HG02678 (cell line): ENCODE data around the gene AP1B1.
"Not testable (repeated sequence)": the region's sequence is repeated elsewhere in the genome, so short reads cannot be mapped to it uniquely, and the experiment has no call there.

Experiments
- ATAC-seq: cut with Tn5 transposase; IDR thresholded peaks from one replicate; pipeline ENCODE4 v1.9.1; 2021; ENCODE audit warnings: mild to moderate bottlenecking, moderate library complexity; ENCODE audit not compliant: unreplicated experiment

The AP1B1 gene

GRCh38 chr22:29351891-29352290 is 36.5 kb downstream of the AP1B1 start:
- no peak for ATAC-seq

DNA sequence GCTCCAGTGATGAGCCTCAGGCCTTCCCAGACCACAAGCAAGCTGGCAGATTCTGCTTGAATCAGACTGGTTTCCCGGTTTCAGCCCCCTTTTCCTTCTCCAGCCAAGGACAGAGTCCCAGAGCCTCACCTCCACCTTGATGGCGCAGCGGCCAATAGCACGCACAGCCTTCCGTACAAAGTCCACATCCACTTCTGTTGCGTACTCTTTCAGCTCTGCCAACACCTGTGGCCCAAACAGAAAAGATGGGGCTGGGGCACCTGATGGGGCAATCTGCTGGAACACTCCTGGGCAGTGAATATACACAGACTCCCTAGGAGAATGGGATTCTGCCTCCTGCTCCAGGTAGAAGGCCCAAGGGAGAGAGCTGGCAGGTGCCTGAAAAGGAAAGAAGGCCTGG is 37.3 kb downstream of the AP1B1 start:
- no peak for ATAC-seq

GRCh38 chr22:29348956-29349355 is 39.4 kb downstream of the AP1B1 start:
- no peak for ATAC-seq

- ATAC-seq: no peak
Measured at GRCh38 chr22:29348041-29348440, 40.3 kb downstream of the AP1B1 start.

- no peak for ATAC-seq
Measured at GRCh38 chr22:29346659-29347058, 41.7 kb downstream of the AP1B1 start.

DNA sequence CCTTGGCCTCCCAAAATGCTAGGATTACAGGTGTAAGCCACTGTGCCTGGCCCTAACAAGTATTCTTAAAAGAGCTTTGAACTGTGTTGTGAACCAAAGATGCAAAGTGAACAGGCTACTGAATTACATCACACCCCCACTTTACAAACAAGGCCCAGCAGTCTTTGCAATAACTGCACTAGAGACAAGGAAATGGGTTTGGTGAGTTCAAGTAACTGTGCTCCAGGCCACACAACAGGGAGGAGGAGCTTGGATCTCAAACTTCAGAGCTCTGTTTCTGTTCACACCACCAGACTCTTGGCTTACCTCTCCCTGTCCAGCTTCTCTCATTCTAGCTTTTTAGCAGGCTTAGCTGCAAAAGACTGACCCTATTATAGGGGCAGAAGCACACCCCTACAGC is 42.4 kb downstream of the AP1B1 start:
- ATAC-seq: no peak

- not testable (repeated sequence) for ATAC-seq
Measured at GRCh38 chr22:29344889-29345288, 43.5 kb downstream of the AP1B1 start.

DNA sequence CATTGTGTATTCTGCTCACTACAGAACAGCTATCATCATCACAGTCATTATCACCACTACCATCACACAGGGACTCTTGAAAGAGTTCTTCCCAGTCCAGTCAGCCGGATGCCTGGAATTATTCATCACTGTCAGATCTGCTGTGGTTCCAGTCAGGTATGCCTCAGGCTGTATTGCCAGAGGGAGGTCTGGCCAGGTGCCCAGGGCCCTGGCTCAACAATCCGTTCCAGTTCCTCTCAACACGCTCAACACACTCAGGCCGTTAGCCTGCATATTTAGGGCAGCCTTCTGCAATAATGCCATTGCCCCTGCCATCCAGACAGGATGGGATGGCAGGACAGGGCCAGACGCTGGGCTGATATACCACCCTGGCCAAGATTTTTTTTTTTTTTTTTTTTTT is 44.2 kb downstream of the AP1B1 start:
- ATAC-seq: no peak

DNA sequence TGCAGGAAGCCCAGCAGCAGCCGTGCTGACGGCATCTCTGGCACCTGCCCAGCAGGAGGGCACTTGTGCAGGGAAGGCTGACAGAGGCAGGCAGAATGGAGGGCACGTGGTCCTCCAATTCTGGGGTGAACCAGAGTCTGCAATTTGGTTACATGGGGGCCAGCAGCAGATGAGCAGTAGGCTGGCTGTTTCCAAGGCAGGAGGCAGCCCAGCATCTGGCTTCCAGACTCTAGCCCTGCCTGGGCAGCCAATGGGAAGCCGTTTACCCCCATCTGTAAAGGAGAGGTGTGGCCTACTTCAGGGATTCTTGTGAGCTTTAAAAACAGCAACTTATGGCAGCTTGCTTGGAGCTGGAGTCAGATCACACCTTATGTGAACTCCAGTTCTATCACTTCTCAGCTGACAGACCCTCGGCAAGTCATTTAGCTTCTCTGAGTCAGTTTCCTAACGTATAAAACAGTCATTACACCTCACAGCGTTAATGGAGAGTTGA is 45.0 kb downstream of the AP1B1 start:
- ATAC-seq: no peak

DNA sequence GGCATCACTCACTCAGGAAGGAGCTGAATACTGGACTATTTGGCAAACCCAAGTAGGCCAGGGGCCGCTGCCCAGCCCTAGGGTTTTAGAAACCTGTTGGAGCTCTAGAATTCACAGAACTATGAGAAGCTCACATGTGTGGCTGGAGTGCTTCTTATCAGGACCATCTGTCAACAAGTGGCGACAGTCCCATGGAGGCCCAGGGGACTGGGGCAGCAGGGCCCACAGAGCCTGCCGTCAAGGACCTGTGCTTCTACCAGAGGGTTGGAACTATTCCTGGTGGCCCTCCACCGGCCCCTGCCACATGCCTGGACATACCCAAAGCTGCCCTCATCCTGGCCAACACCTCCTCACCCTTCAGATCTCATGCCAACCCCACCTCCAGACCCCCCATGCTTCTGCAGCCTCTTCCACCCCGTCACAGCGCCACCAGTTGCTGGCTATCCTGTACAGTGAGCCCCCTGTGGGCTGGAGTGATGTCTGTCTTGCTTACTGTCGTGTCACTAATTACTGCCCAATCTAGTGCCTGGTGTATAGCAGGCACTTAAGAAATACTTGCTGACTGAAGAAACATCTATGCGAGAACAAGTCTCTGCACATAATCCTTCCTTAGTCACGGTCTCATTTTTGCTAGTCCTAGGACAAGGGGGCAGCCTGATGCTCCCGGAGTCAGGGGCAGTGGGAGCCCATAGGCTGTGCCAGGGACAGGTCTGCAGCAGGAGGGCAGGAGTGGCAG is 45.6 kb downstream of the AP1B1 start:
- no peak for ATAC-seq

DNA sequence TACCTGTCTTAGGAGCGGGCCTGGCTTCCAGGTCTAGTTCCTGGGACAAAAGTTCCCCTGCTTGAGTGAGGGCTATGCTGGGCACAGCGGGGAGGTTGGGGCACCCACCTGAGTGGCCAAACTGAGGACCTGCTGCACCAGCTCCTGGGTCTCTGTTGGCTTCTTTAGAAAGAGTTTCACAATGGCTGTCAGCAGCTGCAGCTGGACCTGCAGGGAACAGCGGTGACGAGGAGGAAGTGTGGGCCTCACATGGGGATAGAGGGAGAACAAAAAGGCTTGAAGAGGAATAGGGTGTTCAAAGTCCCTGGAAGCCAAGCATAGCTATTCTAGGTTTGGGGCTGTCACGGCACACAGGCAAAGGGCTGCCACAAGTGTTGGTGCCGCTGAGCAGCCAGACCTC is 46.2 kb downstream of the AP1B1 start:
- no peak for ATAC-seq

GRCh38 chr22:29341849-29342127 is 46.6 kb downstream of the AP1B1 start:
- no peak for ATAC-seq

DNA sequence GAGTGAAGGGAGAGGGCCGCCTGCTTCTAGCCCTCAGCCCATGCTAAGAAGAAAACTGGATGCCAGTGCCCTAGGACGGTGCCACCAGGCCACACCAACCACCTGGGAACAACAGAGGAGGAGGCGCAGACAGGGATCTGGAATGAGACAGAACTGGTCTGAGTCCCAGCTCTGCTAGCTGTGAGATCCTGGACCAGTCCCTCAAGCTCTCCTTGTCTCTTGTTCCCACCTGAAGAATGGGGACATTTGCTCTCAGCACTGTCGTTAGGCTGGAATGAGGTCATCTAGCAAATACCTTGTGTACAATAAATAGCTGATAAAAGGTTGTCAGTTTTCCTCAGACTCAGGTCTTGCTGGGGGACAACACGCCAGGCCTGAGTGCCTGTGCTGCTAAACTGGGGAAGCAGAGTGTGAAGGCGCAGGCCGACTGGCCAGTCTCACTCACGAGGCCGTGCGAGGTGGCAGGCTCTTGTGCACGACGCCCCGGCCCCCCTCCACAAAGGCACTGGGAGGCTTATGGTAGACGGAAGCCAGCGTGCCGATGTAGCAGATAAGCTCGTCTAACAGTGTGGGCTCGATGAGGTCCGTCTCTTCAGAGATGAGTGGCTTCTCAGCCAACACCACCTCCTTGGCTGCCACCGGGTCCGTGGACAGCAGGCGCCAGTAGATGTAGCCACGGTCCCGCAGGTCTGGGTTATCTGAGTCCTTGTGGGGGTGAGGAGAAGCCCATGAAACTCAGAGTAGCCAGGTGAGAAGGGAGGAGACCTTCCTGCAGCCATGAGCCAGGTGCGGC is 47.1 kb downstream of the AP1B1 start:
- no peak for ATAC-seq

DNA sequence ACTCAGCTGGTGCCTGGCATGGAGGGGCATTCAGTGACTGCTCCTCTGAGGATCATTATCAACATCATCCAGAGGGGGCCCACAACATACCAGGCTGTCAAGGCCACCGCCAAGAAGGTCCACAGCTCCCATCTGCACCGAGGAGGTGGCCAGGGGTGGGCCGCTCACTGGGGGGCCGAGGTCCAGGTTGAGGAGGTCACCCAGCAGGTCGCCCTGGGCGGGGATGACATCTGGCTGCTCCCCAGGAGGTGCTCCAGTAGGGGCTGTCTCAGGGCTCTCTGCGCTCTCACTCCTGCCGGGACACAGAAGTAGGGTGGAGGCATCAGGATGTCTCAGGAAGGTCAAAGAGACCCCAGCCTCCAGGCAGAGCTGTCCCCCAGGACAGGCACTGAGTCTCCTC is 47.8 kb downstream of the AP1B1 start:
- ATAC-seq: no peak

GRCh38 chr22:29339381-29340235 is 48.8 kb downstream of the AP1B1 start:
- no peak for ATAC-seq

DNA sequence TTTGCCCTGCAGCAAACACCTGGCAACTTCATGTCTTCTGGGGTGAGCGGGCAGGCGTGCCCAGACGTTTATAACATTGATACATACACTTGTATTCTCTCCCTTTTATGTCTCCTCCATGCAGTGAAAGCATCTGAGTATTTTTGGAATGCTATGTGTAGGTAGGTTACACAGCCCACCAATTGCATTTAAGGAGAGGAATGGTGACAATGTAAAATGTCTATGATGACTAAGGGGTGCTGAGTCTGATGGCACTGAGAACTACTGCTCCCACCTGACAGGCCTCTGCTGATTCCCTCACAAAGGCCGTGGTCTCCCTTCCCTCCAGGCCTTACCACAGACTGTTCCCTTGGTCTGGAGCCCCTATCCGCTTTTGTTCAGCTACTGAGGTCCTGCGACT is 50.0 kb downstream of the AP1B1 start:
- no peak for ATAC-seq

GRCh38 chr22:29337631-29338284 is 50.6 kb downstream of the AP1B1 start:
- no peak for ATAC-seq

DNA sequence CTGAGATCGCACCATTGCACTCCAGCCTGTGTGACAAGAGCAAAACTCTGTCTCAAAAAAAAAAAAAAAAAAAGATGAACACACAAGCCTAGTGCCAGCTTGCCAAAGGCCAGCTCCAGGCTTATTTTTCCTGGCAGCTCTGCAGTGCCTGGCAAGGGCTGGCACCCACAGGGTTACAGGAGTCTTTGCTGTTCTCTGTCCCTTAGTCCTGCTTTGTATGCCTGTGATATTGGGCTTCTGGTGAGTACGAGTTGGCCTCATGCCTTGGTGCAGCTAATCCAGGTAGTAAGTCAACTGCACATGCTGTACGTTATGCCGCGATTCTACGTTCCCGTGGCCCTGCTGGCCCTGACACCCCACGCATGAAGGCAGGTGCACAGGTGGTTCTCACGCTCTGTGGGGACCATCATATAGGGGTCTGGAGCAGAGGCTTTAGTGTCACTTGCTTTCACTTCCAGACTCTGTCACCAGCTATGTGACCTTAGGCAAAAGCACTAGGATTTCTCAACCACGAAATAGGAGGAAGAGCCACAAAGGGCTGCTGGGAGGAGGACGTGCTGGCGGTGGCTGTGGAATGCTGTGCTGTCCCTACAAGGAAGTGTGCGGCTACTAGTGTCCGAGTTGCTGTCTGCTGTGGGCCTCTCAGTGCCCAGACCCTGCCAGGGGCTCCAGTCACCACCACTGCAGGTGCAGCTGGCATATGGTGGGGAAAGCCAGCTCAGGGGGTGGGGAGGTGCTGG is 51.4 kb downstream of the AP1B1 start:
- no peak for ATAC-seq

DNA sequence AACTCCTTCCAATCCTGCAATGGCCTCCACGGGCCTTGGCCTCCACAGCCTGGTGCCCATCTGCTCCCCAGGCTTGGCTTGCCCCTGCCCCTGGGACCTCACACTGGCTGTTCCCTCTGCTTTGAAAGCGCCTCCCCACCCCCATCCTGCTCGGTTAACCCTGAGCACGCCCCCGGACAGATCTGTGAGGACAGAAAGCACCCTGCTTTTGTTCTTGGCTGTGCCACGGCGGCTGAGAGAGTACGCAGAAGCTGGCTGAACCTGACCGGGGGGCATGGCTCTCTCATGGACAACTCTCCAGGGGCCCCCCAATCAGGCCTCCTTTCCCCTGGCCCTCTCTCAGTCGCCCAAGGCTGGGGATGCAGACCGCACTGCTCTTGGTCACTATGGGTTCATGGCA is 52.7 kb downstream of the AP1B1 start:
- ATAC-seq: no peak

DNA sequence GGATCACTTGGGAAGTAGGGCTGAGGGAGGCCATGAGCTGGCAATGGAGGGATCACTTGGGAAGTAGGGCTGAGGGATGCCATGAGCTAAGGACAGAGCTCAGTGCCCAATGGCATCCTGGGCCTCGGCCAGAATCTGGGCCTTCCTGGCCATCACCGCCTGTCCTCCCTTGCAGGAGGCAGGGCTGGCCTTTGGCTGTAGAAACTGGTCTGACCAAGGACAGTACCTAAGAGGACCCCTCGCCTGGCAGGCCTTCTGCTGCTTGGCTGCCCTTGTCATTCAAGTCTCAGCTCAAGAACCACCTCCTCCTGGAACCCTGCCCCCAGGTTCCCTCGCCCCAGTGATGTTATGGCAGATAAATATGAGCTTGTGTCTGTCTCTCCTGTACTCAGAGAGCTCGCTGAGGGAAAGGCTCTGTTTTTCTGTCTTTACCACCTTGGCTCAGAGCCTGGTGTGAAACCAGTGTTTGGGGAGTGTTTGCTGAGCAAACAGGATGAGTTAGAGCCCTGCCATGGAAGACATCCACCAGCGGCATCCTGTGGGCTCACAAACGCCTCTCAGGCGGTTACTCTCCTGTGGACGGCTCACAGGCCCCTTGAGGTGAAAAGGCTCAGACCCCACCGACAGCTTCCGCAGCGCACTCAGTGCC is 53.5 kb downstream of the AP1B1 start:
- ATAC-seq: no peak
